GM19240 (cell line): ENCODE measurements around the gene TPX2.

ENCODE experiments used
- DNase-seq: peaks from one replicate; pipeline ENCODE4 v3.0.0; 2011; ENCODE audit warnings: low spot score; ENCODE audit not compliant: insufficient read length

TPX2 gene

GRCh38 chr20:31705598-31706597 is 33.2 kb upstream of the TPX2 start:
- no peak for DNase-seq

GRCh38 chr20:31706607-31707257 is 32.4 kb upstream of the TPX2 start:
- DNase-seq: no peak

GRCh38 chr20:31707258-31707615 is 31.9 kb upstream of the TPX2 start:
- DNase-seq: no peak

- no peak for DNase-seq
These were observed 30.9 kb upstream of the TPX2 start for GRCh38 chr20:31707994-31708735.

GRCh38 chr20:31708736-31709534 is 30.2 kb upstream of the TPX2 start:
- no peak for DNase-seq

GRCh38 chr20:31709939-31710338 is 29.2 kb upstream of the TPX2 start:
- DNase-seq: no peak

- DNase-seq: no peak
These were observed 28.5 kb upstream of the TPX2 start for GRCh38 chr20:31710423-31711108.

- DNase-seq: no peak
These were observed 27.6 kb upstream of the TPX2 start for GRCh38 chr20:31711179-31712111.

- no peak for DNase-seq
These were observed 27.0 kb upstream of the TPX2 start for GRCh38 chr20:31712112-31712553.

GRCh38 chr20:31712564-31713311 is 26.4 kb upstream of the TPX2 start:
- no peak for DNase-seq

- no peak for DNase-seq
These were observed 25.5 kb upstream of the TPX2 start for GRCh38 chr20:31713312-31714273.

- no peak for DNase-seq
These were observed 23.3 kb upstream of the TPX2 start for GRCh38 chr20:31715766-31716165.

GRCh38 chr20:31716351-31716750 is 22.7 kb upstream of the TPX2 start:
- no peak for DNase-seq

- no peak for DNase-seq
These were observed 22.1 kb upstream of the TPX2 start for GRCh38 chr20:31716818-31717477.

- no peak for DNase-seq
These were observed 21.4 kb upstream of the TPX2 start for GRCh38 chr20:31717478-31718201.

GRCh38 chr20:31718952-31719643 is 20.0 kb upstream of the TPX2 start:
- no peak for DNase-seq
